PC-9 (cell line): Measurements from ENCODE around the gene MBNL3.

Experiments used
- EZH2 ChIP-seq: fragments of 200-600 bp; sonication (generic); IDR thresholded peaks from 2 replicates; pipeline ENCODE4 v1.8.0; 2017; ENCODE audit warnings: antibody characterized with exemption, low read depth
- TF ChIP-seq, protein P1 (sequence below): fragments of 200-600 bp; sonication (generic); conservative IDR thresholded peaks from 2 replicates; pipeline ENCODE4 v1.6.1; 2017; ENCODE audit warnings: mixed run types, antibody characterized with exemption, mild to moderate bottlenecking, moderate library complexity

DNA sequence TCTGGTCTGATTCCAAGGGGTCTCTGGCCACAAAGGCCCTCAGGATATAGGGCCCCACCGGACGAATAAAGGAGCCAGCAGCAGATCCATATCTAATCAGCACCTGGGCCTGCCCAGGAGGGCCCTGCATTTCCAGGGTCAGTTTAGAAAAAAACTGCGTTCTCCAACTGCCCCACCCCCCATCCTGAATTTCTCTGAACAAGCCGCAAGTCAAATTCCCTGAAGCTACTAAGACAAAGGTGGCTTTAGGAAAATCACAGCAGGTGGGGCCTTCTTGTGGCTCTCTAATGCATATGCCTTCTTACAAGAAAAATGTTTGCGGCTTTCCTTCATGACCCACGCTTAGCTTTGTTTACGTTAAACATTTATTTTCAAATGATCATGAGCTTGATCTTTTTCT is 76.6 kb downstream of the MBNL3 start:
- TF ChIP-seq, protein P1, sequence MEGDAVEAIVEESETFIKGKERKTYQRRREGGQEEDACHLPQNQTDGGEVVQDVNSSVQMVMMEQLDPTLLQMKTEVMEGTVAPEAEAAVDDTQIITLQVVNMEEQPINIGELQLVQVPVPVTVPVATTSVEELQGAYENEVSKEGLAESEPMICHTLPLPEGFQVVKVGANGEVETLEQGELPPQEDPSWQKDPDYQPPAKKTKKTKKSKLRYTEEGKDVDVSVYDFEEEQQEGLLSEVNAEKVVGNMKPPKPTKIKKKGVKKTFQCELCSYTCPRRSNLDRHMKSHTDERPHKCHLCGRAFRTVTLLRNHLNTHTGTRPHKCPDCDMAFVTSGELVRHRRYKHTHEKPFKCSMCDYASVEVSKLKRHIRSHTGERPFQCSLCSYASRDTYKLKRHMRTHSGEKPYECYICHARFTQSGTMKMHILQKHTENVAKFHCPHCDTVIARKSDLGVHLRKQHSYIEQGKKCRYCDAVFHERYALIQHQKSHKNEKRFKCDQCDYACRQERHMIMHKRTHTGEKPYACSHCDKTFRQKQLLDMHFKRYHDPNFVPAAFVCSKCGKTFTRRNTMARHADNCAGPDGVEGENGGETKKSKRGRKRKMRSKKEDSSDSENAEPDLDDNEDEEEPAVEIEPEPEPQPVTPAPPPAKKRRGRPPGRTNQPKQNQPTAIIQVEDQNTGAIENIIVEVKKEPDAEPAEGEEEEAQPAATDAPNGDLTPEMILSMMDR = no peak
- TF ChIP-seq EZH2 = no peak
